A549 (cell line): ENCODE measurements around the gene SEMA4D.

Source experiments
- CBX2 ChIP-seq: fragments of 200-600 bp; sonication (generic); IDR thresholded peaks from 2 replicates; pipeline ENCODE4 v1.6.1; 2016; ENCODE audit warnings: low read depth, mild to moderate bottlenecking, borderline replicate concordance
- CBX8 ChIP-seq: fragments of 200-600 bp; sonication (generic); IDR thresholded peaks from 2 replicates; pipeline ENCODE4 v1.6.1; 2016
- CEBPB ChIP-seq, 2 experiments: fragments of >200 bp in 1 of 2; sonication (Bioruptor Twin) in 1 of 2; formaldehyde crosslinking in 1 of 2; IDR thresholded peaks; 2 replicates each; pipeline ENCODE4 v1.6.1; 2012 to 2016
- CTCF ChIP-seq: fragments of >200 bp; sonication (Bioruptor Twin); formaldehyde crosslinking; IDR thresholded peaks from 3 replicates; pipeline ENCODE4 v1.5.1; 2016
- EP300 ChIP-seq, 2 experiments: fragments of >200 bp; sonication (Bioruptor Twin); formaldehyde crosslinking; IDR thresholded peaks; 2 replicates in 1 of 2; 3 replicates in 1 of 2; pipeline ENCODE4 v1.6.1; 2016 to 2017
- HMGXB4 ChIP-seq: fragments of 250-450 bp; sonication (Bioruptor Pico); IDR thresholded peaks from 2 replicates; pipeline ENCODE4 v1.5.0; 2021; ENCODE audit warnings: mild to moderate bottlenecking, moderate library complexity, borderline replicate concordance
- KDM5A ChIP-seq: fragments of 200-600 bp; sonication (generic); IDR thresholded peaks from 2 replicates; pipeline ENCODE4 v1.6.1; 2016; ENCODE audit warnings: antibody characterized with exemption, mild to moderate bottlenecking
- MAX ChIP-seq: IDR thresholded peaks from 2 replicates; pipeline ENCODE4 v1.6.1; 2012
- POLR2AphosphoS2 ChIP-seq: conservative IDR thresholded peaks from 2 replicates; pipeline ENCODE4 v1.6.1; 2012; ENCODE audit warnings: low read length, improper control_type of control experiment, inconsistent platforms
- RFX5 ChIP-seq: fragments of 450-650 bp; IDR thresholded peaks from 2 replicates; pipeline ENCODE4 v1.7.1; 2014; ENCODE audit warnings: antibody characterized with exemption, mild to moderate bottlenecking, moderate library complexity
- RNF2 ChIP-seq: fragments of 200-600 bp; sonication (generic); IDR thresholded peaks from 2 replicates; pipeline ENCODE4 v1.6.1; 2016; ENCODE audit warnings: low read depth, mild to moderate bottlenecking, antibody characterized with exemption, moderate library complexity, borderline replicate concordance
- TP53 ChIP-seq: fragments of 250-450 bp; sonication (Bioruptor Pico); IDR thresholded peaks from 2 replicates; pipeline ENCODE4 v1.5.0; 2021; ENCODE audit warnings: mild to moderate bottlenecking, moderate library complexity

- TF ChIP-seq CBX2, result no peak
- no peak for TF ChIP-seq RFX5
- TF ChIP-seq CTCF, result no peak
- TF ChIP-seq POLR2AphosphoS2, result no peak
- no peak for TF ChIP-seq KDM5A
- no peak for TF ChIP-seq RNF2
- no peak for TF ChIP-seq MAX
- no peak for TF ChIP-seq HMGXB4
- TF ChIP-seq EP300 (IDR thresholded peaks at IDR 0.05), result no peak
- TF ChIP-seq CEBPB (IDR thresholded peaks at IDR 0.05), result no peak
- no peak for TF ChIP-seq TP53 (CRISPR knock-in tag)
- no peak for TF ChIP-seq CBX8
These were observed 143.4 kb downstream of the SEMA4D start for GRCh38 chr9:89354471-89354870.
